ENCODE results near the gene MTHFR.

The MTHFR gene

GRCh38 chr1:11839727-11840705, 34.3 kb upstream of the MTHFR start:
- no peaks in the 10 kb centered on the region for H3K9me3 ChIP-seq (ENCODE audit: control insufficient read depth, insufficient read depth, low read length)
- H3K4me3 ChIP-seq (ENCODE audit: low read depth, low read length) = no peak overlapping the region
- peaks cover 70% of the 10 kb centered on the region for H3K36me3 ChIP-seq (ENCODE audit: control insufficient read depth, insufficient read depth, low read length)
- H3K27me3 ChIP-seq (ENCODE audit: control insufficient read depth, insufficient read depth, low read length) = no peaks in the 10 kb centered on the region
- no peak overlapping the region for H3K9ac ChIP-seq (ENCODE audit: low read depth, low read length)
- H3K4me1 ChIP-seq (ENCODE audit: control insufficient read depth, insufficient read depth, low read length) = no peaks in the 10 kb centered on the region

DNA sequence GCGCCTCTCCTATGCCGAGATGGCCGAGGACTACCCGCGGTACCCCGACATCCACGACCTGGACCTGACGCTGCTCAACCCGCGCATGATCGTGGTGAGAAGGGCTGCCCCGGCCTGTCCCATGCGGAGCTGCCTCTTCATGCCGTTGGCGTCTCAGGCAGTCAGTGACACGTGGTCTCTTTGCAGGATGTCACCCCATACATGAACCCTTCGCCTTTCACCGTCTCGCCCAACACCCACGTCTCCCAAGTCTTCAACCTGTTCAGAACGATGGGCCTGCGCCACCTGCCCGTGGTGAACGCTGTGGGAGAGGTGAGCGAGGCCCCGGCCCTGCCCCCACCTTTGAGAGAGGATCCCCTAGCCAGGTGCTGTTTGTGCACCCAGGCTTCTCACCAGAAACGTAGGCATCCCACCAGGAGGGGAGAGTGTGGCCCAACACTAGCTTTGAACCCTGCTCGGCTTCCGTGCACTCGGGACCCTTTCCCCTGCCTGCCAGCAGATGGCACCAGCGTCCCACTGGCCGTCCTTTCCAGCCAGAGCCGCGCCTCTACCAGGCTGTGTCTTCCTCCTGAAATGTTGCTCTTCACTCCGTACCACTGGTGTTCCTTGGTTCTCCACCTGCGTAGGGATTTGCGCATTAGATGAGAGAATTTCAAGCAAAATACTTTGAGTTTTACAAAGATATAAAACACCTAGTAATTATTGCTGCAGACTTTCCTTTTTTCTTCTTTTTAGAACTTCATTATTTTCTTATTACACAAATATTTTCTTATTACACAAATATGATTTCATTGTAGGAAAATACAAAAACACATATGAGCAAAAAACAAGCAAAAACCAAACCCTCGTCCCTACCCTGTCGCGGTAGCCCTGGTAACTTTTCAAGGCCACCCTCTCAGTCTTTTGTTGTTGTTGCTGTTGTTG, 32.8 kb upstream of the MTHFR start:
- no peaks in the 10 kb centered on the region for H3K9me3 ChIP-seq (ENCODE audit: control insufficient read depth, insufficient read depth, low read length)
- H3K4me1 ChIP-seq (ENCODE audit: control insufficient read depth, insufficient read depth, low read length) = no peaks in the 10 kb centered on the region
- peaks cover 78% of the 10 kb centered on the region for H3K36me3 ChIP-seq (ENCODE audit: control insufficient read depth, insufficient read depth, low read length)
- H3K27me3 ChIP-seq (ENCODE audit: control insufficient read depth, insufficient read depth, low read length) = no peaks in the 10 kb centered on the region
- no peak overlapping the region for H3K9ac ChIP-seq (ENCODE audit: low read depth, low read length)
- H3K4me3 ChIP-seq (ENCODE audit: low read depth, low read length) = no peak overlapping the region

DNA sequence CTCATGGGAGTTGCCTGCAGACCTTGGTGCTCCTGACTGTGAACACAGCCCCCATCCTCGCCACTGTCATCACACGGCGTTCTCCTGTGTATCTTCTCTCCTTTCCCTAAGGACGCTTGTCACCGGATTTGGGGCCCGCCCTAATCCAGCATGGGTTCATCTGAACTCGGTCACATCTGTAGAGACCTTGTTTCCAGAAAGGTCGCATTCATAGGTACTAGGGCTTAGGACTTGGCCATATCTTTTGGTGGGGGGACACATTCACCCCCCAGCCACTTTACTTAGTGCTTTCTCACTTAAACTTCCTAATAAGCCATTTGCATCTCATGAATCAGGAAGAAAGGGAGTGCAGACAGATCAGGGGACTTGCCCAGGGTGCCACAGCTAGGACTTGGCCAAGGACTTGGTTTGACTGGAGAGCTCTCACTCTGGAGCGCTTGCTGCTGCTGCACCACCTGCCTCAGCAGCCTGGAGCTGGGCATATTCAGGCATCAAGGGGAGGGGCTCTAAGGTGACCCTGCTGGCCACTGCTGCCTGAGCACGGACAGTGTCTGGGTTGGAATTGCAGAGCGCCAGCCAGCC, 32.1 kb upstream of the MTHFR start:
- Histone ChIP-seq H3K9ac (ENCODE audit: low read depth, low read length) (no peak overlapping the region), H3K4me3 (ENCODE audit: low read depth, low read length) (no peak overlapping the region), H3K27me3 (ENCODE audit: control insufficient read depth, insufficient read depth, low read length) (no peaks in the 10 kb centered on the region), H3K9me3 (ENCODE audit: control insufficient read depth, insufficient read depth, low read length) (no peaks in the 10 kb centered on the region), H3K36me3 (ENCODE audit: control insufficient read depth, insufficient read depth, low read length) (peaks cover 76% of the 10 kb centered on the region), H3K4me1 (ENCODE audit: control insufficient read depth, insufficient read depth, low read length) (no peaks in the 10 kb centered on the region)

DNA sequence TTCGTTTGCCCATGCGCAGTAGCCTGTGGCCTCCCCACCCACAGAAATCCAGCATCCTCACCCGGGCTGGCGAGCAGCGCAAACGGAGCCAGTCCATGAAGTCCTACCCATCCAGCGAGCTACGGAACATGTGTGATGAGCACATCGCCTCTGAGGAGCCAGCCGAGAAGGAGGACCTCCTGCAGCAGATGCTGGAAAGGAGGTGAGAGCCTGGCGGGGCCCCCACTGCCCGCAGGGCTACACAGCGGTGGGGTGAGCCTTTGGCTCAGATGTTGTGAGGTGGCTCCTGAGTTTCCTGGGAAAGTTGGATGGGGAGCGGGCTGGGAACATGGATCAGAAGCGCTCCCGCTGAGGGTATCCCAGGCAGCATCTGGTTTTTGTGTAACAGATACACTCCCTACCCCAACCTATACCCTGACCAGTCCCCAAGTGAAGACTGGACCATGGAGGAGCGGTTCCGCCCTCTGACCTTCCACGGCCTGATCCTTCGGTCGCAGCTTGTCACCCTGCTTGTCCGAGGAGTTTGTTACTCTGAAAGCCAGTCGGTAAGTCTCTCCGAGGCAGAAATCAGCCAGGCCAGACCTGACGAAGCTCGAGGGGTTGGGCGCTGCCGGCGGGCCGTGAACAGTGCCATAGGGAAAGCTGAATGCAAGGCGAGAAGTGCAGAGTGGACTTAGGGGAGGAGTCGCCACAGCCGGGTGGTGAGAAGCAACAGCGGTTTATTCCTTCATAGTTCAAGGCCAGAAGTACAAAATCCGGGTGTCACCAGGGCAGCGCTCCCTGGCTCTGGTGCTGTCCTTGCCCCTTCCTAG, 31.4 kb upstream of the MTHFR start:
- H3K27me3 ChIP-seq (ENCODE audit: control insufficient read depth, insufficient read depth, low read length) = no peaks in the 10 kb centered on the region
- no peaks in the 10 kb centered on the region for H3K4me1 ChIP-seq (ENCODE audit: control insufficient read depth, insufficient read depth, low read length)
- no peak overlapping the region for H3K9ac ChIP-seq (ENCODE audit: low read depth, low read length)
- no peak overlapping the region for H3K4me3 ChIP-seq (ENCODE audit: low read depth, low read length)
- no peaks in the 10 kb centered on the region for H3K9me3 ChIP-seq (ENCODE audit: control insufficient read depth, insufficient read depth, low read length)
- H3K36me3 ChIP-seq (ENCODE audit: control insufficient read depth, insufficient read depth, low read length) = peaks cover 79% of the 10 kb centered on the region

- peaks cover 68% of the 10 kb centered on the region for H3K36me3 ChIP-seq (ENCODE audit: control insufficient read depth, insufficient read depth, low read length)
Observed at GRCh38 chr1:11835441-11836225, 29.9 kb upstream of the MTHFR start.

GRCh38 chr1:11833900-11834299, 28.1 kb upstream of the MTHFR start:
- Histone ChIP-seq H3K27me3 (ENCODE audit: control insufficient read depth, insufficient read depth, low read length) (no peaks in the 10 kb centered on the region), H3K36me3 (ENCODE audit: control insufficient read depth, insufficient read depth, low read length) (peaks cover 68% of the 10 kb centered on the region), H3K4me1 (ENCODE audit: control insufficient read depth, insufficient read depth, low read length) (no peaks in the 10 kb centered on the region), H3K9me3 (ENCODE audit: control insufficient read depth, insufficient read depth, low read length) (no peaks in the 10 kb centered on the region), H3K4me3 (ENCODE audit: low read depth, low read length) (no peak overlapping the region), H3K9ac (ENCODE audit: low read depth, low read length) (no peak overlapping the region)

More at GRCh38 chr1:11835441-11836225, 29.9 kb upstream of the MTHFR start:
- no peaks in the 10 kb centered on the region for H3K4me1 ChIP-seq (ENCODE audit: control insufficient read depth, insufficient read depth, low read length)
- no peaks in the 10 kb centered on the region for H3K9me3 ChIP-seq (ENCODE audit: control insufficient read depth, insufficient read depth, low read length)
- no peaks in the 10 kb centered on the region for H3K27me3 ChIP-seq (ENCODE audit: control insufficient read depth, insufficient read depth, low read length)
- no peak overlapping the region for H3K9ac ChIP-seq (ENCODE audit: low read depth, low read length)
- H3K4me3 ChIP-seq (ENCODE audit: low read depth, low read length) = no peak overlapping the region

- no peak overlapping the region for H3K4me3 ChIP-seq (ENCODE audit: low read depth, low read length)
- peaks cover 72% of the 10 kb centered on the region for H3K36me3 ChIP-seq (ENCODE audit: control insufficient read depth, insufficient read depth, low read length)
- no peaks in the 10 kb centered on the region for H3K9me3 ChIP-seq (ENCODE audit: control insufficient read depth, insufficient read depth, low read length)
- no peak overlapping the region for H3K9ac ChIP-seq (ENCODE audit: low read depth, low read length)
- no peaks in the 10 kb centered on the region for H3K27me3 ChIP-seq (ENCODE audit: control insufficient read depth, insufficient read depth, low read length)
- H3K4me1 ChIP-seq (ENCODE audit: control insufficient read depth, insufficient read depth, low read length) = no peaks in the 10 kb centered on the region
Observed at GRCh38 chr1:11833497-11833896, 27.7 kb upstream of the MTHFR start.

DNA sequence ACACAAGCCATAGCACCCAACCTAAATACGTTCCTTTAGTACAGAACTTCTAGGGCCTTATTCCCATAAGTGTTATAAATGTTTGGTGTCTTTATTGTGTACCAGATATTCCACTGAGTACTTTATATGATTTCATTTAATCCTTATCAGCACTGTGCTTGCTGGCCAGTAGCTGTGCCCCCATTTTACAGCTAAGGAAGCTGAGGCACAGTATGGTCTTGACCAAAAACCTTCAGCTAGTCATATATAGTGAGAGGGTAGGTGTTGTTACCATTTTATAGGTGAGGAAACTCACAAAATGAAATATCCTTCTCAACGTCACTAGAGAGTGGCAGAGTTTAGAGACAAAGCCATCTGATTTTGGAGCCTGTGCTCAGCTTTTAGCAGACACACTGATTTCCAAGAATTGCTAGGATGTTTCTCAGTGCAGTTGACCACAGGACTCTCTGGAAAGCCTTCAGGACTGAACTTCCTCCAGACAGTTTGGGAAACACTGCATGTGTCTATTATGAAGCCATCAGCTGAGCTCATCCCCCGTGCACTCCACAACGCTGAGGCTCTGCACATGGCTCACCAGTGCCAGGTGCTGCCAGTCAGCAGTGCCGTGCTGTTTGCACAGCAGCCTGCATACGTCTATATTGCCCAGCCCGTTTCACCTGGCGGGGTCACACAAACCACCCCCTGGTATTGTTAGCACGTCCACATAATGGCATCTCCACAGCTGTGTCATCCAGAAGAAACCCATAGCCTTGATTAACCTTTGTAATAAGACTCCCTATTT, 26.4 kb upstream of the MTHFR start:
- Histone ChIP-seq H3K4me1 (ENCODE audit: control insufficient read depth, insufficient read depth, low read length) (no peaks in the 10 kb centered on the region), H3K4me3 (ENCODE audit: low read depth, low read length) (no peak overlapping the region), H3K27me3 (ENCODE audit: control insufficient read depth, insufficient read depth, low read length) (no peaks in the 10 kb centered on the region), H3K9ac (ENCODE audit: low read depth, low read length) (no peak overlapping the region), H3K9me3 (ENCODE audit: control insufficient read depth, insufficient read depth, low read length) (no peaks in the 10 kb centered on the region), H3K36me3 (ENCODE audit: control insufficient read depth, insufficient read depth, low read length) (peaks cover 62% of the 10 kb centered on the region)

GRCh38 chr1:11828511-11828910, 22.7 kb upstream of the MTHFR start:
- no peak overlapping the region for H3K4me3 ChIP-seq (ENCODE audit: low read depth, low read length)
- no peaks in the 10 kb centered on the region for H3K9me3 ChIP-seq (ENCODE audit: control insufficient read depth, insufficient read depth, low read length)
- peaks cover 42% of the 10 kb centered on the region for H3K36me3 ChIP-seq (ENCODE audit: control insufficient read depth, insufficient read depth, low read length)
- H3K4me1 ChIP-seq (ENCODE audit: control insufficient read depth, insufficient read depth, low read length) = no peaks in the 10 kb centered on the region
- H3K9ac ChIP-seq (ENCODE audit: low read depth, low read length) = no peak overlapping the region
- no peaks in the 10 kb centered on the region for H3K27me3 ChIP-seq (ENCODE audit: control insufficient read depth, insufficient read depth, low read length)

- H3K9ac ChIP-seq (ENCODE audit: low read depth, low read length) = no peak overlapping the region
- H3K9me3 ChIP-seq (ENCODE audit: control insufficient read depth, insufficient read depth, low read length) = no peaks in the 10 kb centered on the region
- no peaks in the 10 kb centered on the region for H3K27me3 ChIP-seq (ENCODE audit: control insufficient read depth, insufficient read depth, low read length)
- no peaks in the 10 kb centered on the region for H3K4me1 ChIP-seq (ENCODE audit: control insufficient read depth, insufficient read depth, low read length)
- no peak overlapping the region for H3K4me3 ChIP-seq (ENCODE audit: low read depth, low read length)
- peaks cover 33% of the 10 kb centered on the region for H3K36me3 ChIP-seq (ENCODE audit: control insufficient read depth, insufficient read depth, low read length)
Observed at GRCh38 chr1:11826946-11827345, 21.2 kb upstream of the MTHFR start.

Measured in iPS-15b (cell line).